Activated CD4-positive, CD25-positive, alpha-beta regulatory T cell (primary cell): Measurements from ENCODE around the gene MYO3B.

ENCODE experiments used
- DNase-seq, 4 experiments: peaks; one replicate each; lab custom pipeline; 2025; lab: John Stamatoyannopoulos, UW

Gene MYO3B

GRCh38 chr2:170163411-170164065 lies 14.4 kb upstream of the MYO3B start:
- no peak for DNase-seq

GRCh38 chr2:170165129-170165528 lies 12.8 kb upstream of the MYO3B start:
- DNase-seq = no peak

- no peak for DNase-seq
These were observed 11.2 kb upstream of the MYO3B start for GRCh38 chr2:170166735-170167134.

- DNase-seq = no peak
These were observed 7.5 kb upstream of the MYO3B start for GRCh38 chr2:170170281-170171040.

GRCh38 chr2:170176212-170176611 lies 1.7 kb upstream of the MYO3B start:
- no peak for DNase-seq

- DNase-seq = no peak
These were observed 2.2 kb downstream of the MYO3B start for GRCh38 chr2:170180031-170180566.

- no peak for DNase-seq
These were observed 3.7 kb downstream of the MYO3B start for GRCh38 chr2:170181602-170182001.

GRCh38 chr2:170185319-170185718 lies 7.4 kb downstream of the MYO3B start:
- DNase-seq = no peak

GRCh38 chr2:170189757-170190156 lies 11.8 kb downstream of the MYO3B start:
- DNase-seq = no peak

- no peak for DNase-seq
These were observed 12.2 kb downstream of the MYO3B start for GRCh38 chr2:170190172-170190571.

GRCh38 chr2:170191166-170191866 lies 13.4 kb downstream of the MYO3B start:
- DNase-seq = no peak

- no peak for DNase-seq
These were observed 19.0 kb downstream of the MYO3B start for GRCh38 chr2:170196963-170197362.

- DNase-seq = no peak
These were observed 23.3 kb downstream of the MYO3B start for GRCh38 chr2:170201275-170201674.

GRCh38 chr2:170201734-170202393 lies 23.9 kb downstream of the MYO3B start:
- DNase-seq = no peak

GRCh38 chr2:170202437-170202836 lies 24.5 kb downstream of the MYO3B start:
- no peak for DNase-seq

- DNase-seq = no peak
These were observed 26.5 kb downstream of the MYO3B start for GRCh38 chr2:170204298-170204951.

- DNase-seq = no peak
These were observed 28.3 kb downstream of the MYO3B start for GRCh38 chr2:170206246-170206645.

GRCh38 chr2:170206805-170207407 lies 29.0 kb downstream of the MYO3B start:
- DNase-seq = no peak

GRCh38 chr2:170207901-170208300 lies 30.0 kb downstream of the MYO3B start:
- DNase-seq = no peak

- DNase-seq = no peak
These were observed 31.0 kb downstream of the MYO3B start for GRCh38 chr2:170208967-170209366.

- no peak for DNase-seq
These were observed 34.8 kb downstream of the MYO3B start for GRCh38 chr2:170212625-170213280.
